PC-9 (cell line): Measurements from ENCODE around the gene RPEL1. TPM values are rescaled to one million over a fixed set of nuclear protein-coding genes. Genes with fewer than 3 reads are reported as not detected.

ENCODE experiments used
- BruUV-seq: library from RNA; stranded (reverse); fragments of 400-500 nt; replicated peaks from 2 replicates; lab custom pipeline; 2021; lab: Mats Ljungman, UMichigan
- CTCF ChIA-PET: fragments of 300-600 bp; sonication (Branson Sonifier 250); formaldehyde crosslinking; loops from one replicate; lab custom pipeline; 2022; ENCODE audit warnings: antibody characterized with exemption; lab: Charles Lee
- POLR2A ChIA-PET: fragments of 300-600 bp; sonication (Branson Sonifier 250); formaldehyde crosslinking; loops from one replicate; lab custom pipeline; 2022; ENCODE audit warnings: antibody characterized with exemption; ENCODE audit not compliant: unreplicated experiment; lab: Charles Lee
- DNase-seq, 2 experiments: peaks; one replicate each; pipeline versions ENCODE4 v3.0.0 to v3.0.0-alpha.2; 2015 to 2022; ENCODE audit warnings: mixed read lengths in 1 of 2
- H2AFZ ChIP-seq: fragments of 200-600 bp; sonication (generic); 2 replicates; pipeline ENCODE4 v1.8.1; 2017; ENCODE audit warnings: antibody characterized with exemption
- H3F3A ChIP-seq: fragments of 200-600 bp; sonication (generic); 2 replicates; pipeline ENCODE4 v1.8.1; 2017; ENCODE audit warnings: antibody characterized with exemption, mild to moderate bottlenecking, low read depth; ENCODE audit not compliant: insufficient read depth
- H3K27ac ChIP-seq: fragments of 200-600 bp; sonication (generic); 2 replicates; pipeline ENCODE4 v1.6.1; 2016; ENCODE audit warnings: mixed run types
- H3K27me3 ChIP-seq: fragments of 200-600 bp; sonication (generic); 2 replicates; pipeline ENCODE4 v1.6.1; 2016; ENCODE audit warnings: low read depth, mixed run types; ENCODE audit not compliant: insufficient read depth
- H3K36me3 ChIP-seq: fragments of 200-600 bp; sonication (generic); 2 replicates; pipeline ENCODE4 v1.6.1; 2016; ENCODE audit warnings: low read depth, mixed run types
- H3K4me1 ChIP-seq: fragments of 200-600 bp; sonication (generic); replicated peaks from 2 replicates; pipeline ENCODE4 v1.6.1; 2016; ENCODE audit warnings: mixed run types; ENCODE audit not compliant: insufficient read depth
- H3K4me2 ChIP-seq: fragments of 200-600 bp; sonication (generic); 2 replicates; pipeline ENCODE4 v1.6.1; 2017; ENCODE audit warnings: mixed run types
- H3K4me3 ChIP-seq: fragments of 200-600 bp; sonication (generic); 2 replicates; pipeline ENCODE4 v1.6.1; 2016; ENCODE audit warnings: mixed run types
- H3K79me2 ChIP-seq: fragments of 200-600 bp; sonication (generic); 2 replicates; pipeline ENCODE4 v1.6.1; 2017; ENCODE audit warnings: low read depth, mixed run types
- H3K9me2 ChIP-seq: fragments of 200-600 bp; sonication (generic); 2 replicates; pipeline ENCODE4 v1.8.1; 2017; ENCODE audit warnings: mild to moderate bottlenecking; ENCODE audit not compliant: insufficient read depth
- H3K9me3 ChIP-seq: fragments of 200-600 bp; sonication (generic); 2 replicates; pipeline ENCODE4 v1.8.1; 2016; ENCODE audit warnings: low read depth; ENCODE audit not compliant: insufficient read depth
- H4K20me1 ChIP-seq: fragments of 200-600 bp; sonication (generic); 2 replicates; pipeline ENCODE4 v1.8.1; 2017; ENCODE audit not compliant: insufficient read depth
- CTCF ChIP-seq: fragments of 200-600 bp; sonication (generic); conservative IDR thresholded peaks from 2 replicates; pipeline ENCODE4 v1.6.1; 2017; ENCODE audit warnings: mixed run types, antibody characterized with exemption, mild to moderate bottlenecking, moderate library complexity
- EZH2 ChIP-seq: fragments of 200-600 bp; sonication (generic); IDR thresholded peaks from 2 replicates; pipeline ENCODE4 v1.8.0; 2017; ENCODE audit warnings: antibody characterized with exemption, low read depth
- intact Hi-C: fragments of 100-400 bp; cut with micrococcal nuclease; formaldehyde crosslinking; loops from one replicate; pipeline ENCODE4 v1.10.0; 2022; ENCODE audit not compliant: unreplicated experiment
- total RNA-seq: library from RNA; stranded (reverse); gene quantifications from 2 replicates; pipeline ENCODE4 v1.2.3, GENCODE V29; 2021

Gene RPEL1
- total RNA-seq, 1 experiment from 2014 or later, result not detected

DNA sequence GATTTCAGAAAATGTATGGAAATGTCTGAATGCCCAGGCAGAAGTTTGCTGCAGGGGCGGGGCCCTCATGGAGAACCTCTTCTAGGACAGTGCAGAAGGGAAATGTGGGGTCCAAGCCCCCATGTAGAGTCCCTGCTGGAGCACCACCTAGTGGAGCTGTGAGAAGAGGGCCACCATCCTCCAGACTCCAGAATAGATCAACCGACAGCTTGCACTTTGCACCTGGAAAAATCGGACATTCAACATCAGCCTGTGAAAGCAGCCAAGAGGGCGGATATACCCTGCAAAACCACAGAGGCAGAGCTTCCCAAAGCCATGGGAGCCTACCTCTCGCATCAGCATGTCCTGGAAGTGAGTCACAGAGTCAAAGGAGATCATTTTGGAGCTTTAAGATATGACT is 14.3 kb downstream of the RPEL1 start:
- H3K36me3 ChIP-seq, result no peaks in the 10 kb centered on the region
- H3K4me1 ChIP-seq, result 0 out of 2 replicates have a peak, but pooled peaks cover 2% of the 10 kb centered on the region
- no peaks in the 10 kb centered on the region for H3F3A ChIP-seq
- H3K9me3 ChIP-seq, result no peaks in the 10 kb centered on the region
- no peaks in the 10 kb centered on the region for H3K79me2 ChIP-seq
- H3K4me2 ChIP-seq, result no peak overlapping the region
- BruUV-seq, result no TSS peak
- CTCF ChIA-PET, result no interaction called here
- no peak for TF ChIP-seq CTCF
- no peak for TF ChIP-seq EZH2
- intact Hi-C loops, result no loop called here
- no peak for DNase-seq
- H3K9me2 ChIP-seq, result no peaks in the 10 kb centered on the region
- H2AFZ ChIP-seq, result no peak overlapping the region
- POLR2A ChIA-PET, result no interaction called here
- H4K20me1 ChIP-seq, result no peaks in the 10 kb centered on the region
- H3K4me3 ChIP-seq, result no peak overlapping the region
- H3K27me3 ChIP-seq, result no peaks in the 10 kb centered on the region
- H3K27ac ChIP-seq, result no peak overlapping the region

- H3F3A ChIP-seq, result no peaks in the 10 kb centered on the region
- H3K36me3 ChIP-seq, result no peaks in the 10 kb centered on the region
- H3K79me2 ChIP-seq, result no peaks in the 10 kb centered on the region
- no peak overlapping the region for H3K27ac ChIP-seq
- BruUV-seq, result no TSS peak
- H4K20me1 ChIP-seq, result no peaks in the 10 kb centered on the region
- POLR2A ChIA-PET, result no interaction called here
- DNase-seq, result no peak
- H3K9me3 ChIP-seq, result no peaks in the 10 kb centered on the region
- no peak overlapping the region for H3K4me3 ChIP-seq
- TF ChIP-seq CTCF (no peak), EZH2 (no peak)
- no peaks in the 10 kb centered on the region for H3K27me3 ChIP-seq
- intact Hi-C loops, result no loop called here
- no peaks in the 10 kb centered on the region for H3K9me2 ChIP-seq
- no peaks in the 10 kb centered on the region for H3K4me1 ChIP-seq
- CTCF ChIA-PET, result no interaction called here
- no peak overlapping the region for H3K4me2 ChIP-seq
- no peak overlapping the region for H2AFZ ChIP-seq
Measured at GRCh38 chr10:103262229-103262628, 16.5 kb downstream of the RPEL1 start.

DNA sequence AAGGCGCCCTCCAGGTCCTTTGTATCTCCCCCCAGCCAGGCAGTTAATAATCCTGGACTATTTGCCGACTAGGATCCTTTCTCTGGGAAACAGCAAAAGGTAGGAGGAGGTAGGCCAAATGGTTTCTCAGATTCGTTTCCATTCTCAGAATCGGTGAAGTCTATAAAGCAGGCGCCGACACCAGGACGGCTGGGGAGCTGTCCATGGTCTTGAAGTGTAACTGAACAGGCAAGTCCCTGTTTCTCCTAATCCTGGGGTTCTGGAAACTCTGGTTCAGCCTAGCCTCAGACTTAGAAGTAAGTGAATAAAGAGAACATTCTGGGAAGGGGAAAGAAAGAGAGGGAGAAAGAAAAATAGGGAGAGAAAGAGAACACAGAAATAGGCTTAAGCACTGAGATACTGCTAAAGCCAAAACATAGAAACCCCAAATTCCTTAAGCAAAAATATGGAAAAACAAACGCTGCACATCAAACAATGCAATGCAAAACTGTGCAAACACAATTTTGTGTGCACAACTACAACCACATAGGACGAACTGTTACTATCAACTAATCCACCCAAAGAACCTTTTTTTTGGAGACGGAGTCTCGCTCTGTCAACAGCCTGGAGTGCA is 20.1 kb downstream of the RPEL1 start:
- Histone ChIP-seq H3K36me3 (no peaks in the 10 kb centered on the region), H3K4me3 (no peak overlapping the region), H4K20me1 (no peaks in the 10 kb centered on the region), H3K79me2 (no peaks in the 10 kb centered on the region), H3K4me2 (no peak overlapping the region), H2AFZ (no peak overlapping the region), H3K27ac (no peak overlapping the region), H3K9me3 (no peaks in the 10 kb centered on the region), H3F3A (no peaks in the 10 kb centered on the region), H3K27me3 (no peaks in the 10 kb centered on the region), H3K9me2 (no peaks in the 10 kb centered on the region), H3K4me1 (no peaks in the 10 kb centered on the region)
- no peak for TF ChIP-seq CTCF
- no peak for TF ChIP-seq EZH2
- DNase-seq, result no peak
- BruUV-seq, result no TSS peak
- intact Hi-C loops, result no loop called here
- ChIA-PET POLR2A (no interaction called here), CTCF (no interaction called here)
